Left lung (tissue), 10 donors: Measurements from ENCODE around the gene ZBTB42. TPM values are rescaled to one million over a fixed set of nuclear protein-coding genes. Genes with fewer than 3 reads are reported as not detected.

ENCODE experiments used
- ATAC-seq: fragments of 200-7000 bp; cut with Tn5 transposase; one replicate; pipeline ENCODE4 v1.9.1; 2020; ENCODE audit warnings: moderate library complexity
- DNase-seq, 4 donors: peaks; one replicate each; pipeline ENCODE4 v3.0.0-alpha.2; 2013 to 2020
- H3K27ac ChIP-seq, 2 donors: fragments of 200-600 bp; sonication (generic) in 1 of 2; one replicate each; pipeline versions ENCODE4 v1.5.0 to v1.8.0; 2020 to 2021
- H3K27me3 ChIP-seq, 2 donors: fragments of 200-600 bp; sonication (generic) in 1 of 2; one replicate each; pipeline versions ENCODE4 v1.5.0 to v1.8.0; 2020 to 2021
- H3K36me3 ChIP-seq, 2 donors: fragments of 200-600 bp; sonication (generic) in 1 of 2; one replicate each; pipeline versions ENCODE4 v1.5.0 to v1.8.0; 2020 to 2021
- H3K4me1 ChIP-seq, 2 donors: fragments of 200-600 bp; one replicate each; pipeline ENCODE4 v1.8.0; 2021
- H3K4me3 ChIP-seq, 2 donors: fragments of 200-600 bp; sonication (generic) in 1 of 2; one replicate each; pipeline versions ENCODE4 v1.5.0 to v1.8.0; 2020 to 2021; ENCODE audit warnings: mild to moderate bottlenecking in 1 of 2
- H3K9me3 ChIP-seq, 2 donors: fragments of 200-600 bp; sonication (generic) in 1 of 2; one replicate each; pipeline versions ENCODE4 v1.5.0 to v1.8.0; 2020 to 2021
- intact Hi-C, 2 donors: fragments of 100-400 bp; cut with DNase I; formaldehyde crosslinking; loops; one replicate each; pipeline versions ENCODE4 v1.11.2 to v1.14.2; 2022
- polyA plus RNA-seq, 6 donors: library from polyadenylated mRNA; unstranded; fragments of 120-200 nt; gene quantifications; one replicate each; pipeline ENCODE4 v1.2.1, GENCODE V29; 2013; ENCODE audit not compliant: insufficient read length in 6 of 6
- total RNA-seq, 2 donors: library from RNA; stranded (reverse); fragmentation: NEBNext Ultra II Directional; extraction: Animal tissue kit (Norgen Biotek cat#: 25700); gene quantifications; one replicate each; pipeline ENCODE4 v1.2.1, GENCODE V29; 2021
- TF ChIP-seq, protein P1 (sequence below), 2 donors: fragments of 200-600 bp; sonication (generic) in 1 of 2; IDR thresholded peaks; one replicate each; pipeline versions ENCODE4 v1.5.0 to v1.8.0; 2021; ENCODE audit warnings: antibody characterized with exemption in 2 of 2
- donor health status: DM: no; HTN: yes; CAD: no.
- donor health status: DM: no; HTN: no; CAD: no.

ZBTB42 gene
- total and polyA plus RNA-seq, 8 donors = 5.8 to 12.1 (median 9.3) TPM

GRCh38 chr14:104801520-104802393 is 856 bp downstream of the ZBTB42 start:
- no peak for ATAC-seq
- H3K36me3 ChIP-seq = no peaks in the 10 kb centered on the region
- H3K27me3 ChIP-seq = peaks cover 0 to 13% of the 10 kb centered on the region in 2 donors
- peak overlapping the region; percentile 62 to 75 for H3K27ac ChIP-seq
- peak overlapping the region; percentile 54 to 70 for H3K4me3 ChIP-seq
- peaks cover 7 to 72% of the 10 kb centered on the region in 2 donors for H3K4me1 ChIP-seq
- TF ChIP-seq, protein P1, sequence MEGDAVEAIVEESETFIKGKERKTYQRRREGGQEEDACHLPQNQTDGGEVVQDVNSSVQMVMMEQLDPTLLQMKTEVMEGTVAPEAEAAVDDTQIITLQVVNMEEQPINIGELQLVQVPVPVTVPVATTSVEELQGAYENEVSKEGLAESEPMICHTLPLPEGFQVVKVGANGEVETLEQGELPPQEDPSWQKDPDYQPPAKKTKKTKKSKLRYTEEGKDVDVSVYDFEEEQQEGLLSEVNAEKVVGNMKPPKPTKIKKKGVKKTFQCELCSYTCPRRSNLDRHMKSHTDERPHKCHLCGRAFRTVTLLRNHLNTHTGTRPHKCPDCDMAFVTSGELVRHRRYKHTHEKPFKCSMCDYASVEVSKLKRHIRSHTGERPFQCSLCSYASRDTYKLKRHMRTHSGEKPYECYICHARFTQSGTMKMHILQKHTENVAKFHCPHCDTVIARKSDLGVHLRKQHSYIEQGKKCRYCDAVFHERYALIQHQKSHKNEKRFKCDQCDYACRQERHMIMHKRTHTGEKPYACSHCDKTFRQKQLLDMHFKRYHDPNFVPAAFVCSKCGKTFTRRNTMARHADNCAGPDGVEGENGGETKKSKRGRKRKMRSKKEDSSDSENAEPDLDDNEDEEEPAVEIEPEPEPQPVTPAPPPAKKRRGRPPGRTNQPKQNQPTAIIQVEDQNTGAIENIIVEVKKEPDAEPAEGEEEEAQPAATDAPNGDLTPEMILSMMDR (IDR thresholded peaks at IDR 0.05) = no peak
- DNase-seq = peak in 1 of 4 donors; percentile 80
- no peaks in the 10 kb centered on the region for H3K9me3 ChIP-seq
- intact Hi-C loops = no loop called here

- H3K4me1 ChIP-seq = peaks cover 7 to 64% of the 10 kb centered on the region in 2 donors
- DNase-seq = no peak
- H3K27ac ChIP-seq = no peak overlapping the region
- TF ChIP-seq, protein P1 (IDR thresholded peaks at IDR 0.05) = no peak
- H3K4me3 ChIP-seq = peak overlapping the region in 1 of 2 donors; percentile 70
- ATAC-seq = no peak
- intact Hi-C loops = no loop called here
- peaks cover 0 to 13% of the 10 kb centered on the region in 2 donors for H3K27me3 ChIP-seq
- no peaks in the 10 kb centered on the region for H3K36me3 ChIP-seq
- no peaks in the 10 kb centered on the region for H3K9me3 ChIP-seq
Measured at GRCh38 chr14:104802394-104803184, 1.7 kb downstream of the ZBTB42 start.

GRCh38 chr14:104803280-104803911 is 2.5 kb downstream of the ZBTB42 start:
- no peaks in the 10 kb centered on the region for H3K36me3 ChIP-seq
- no peak overlapping the region for H3K27ac ChIP-seq
- H3K4me3 ChIP-seq = no peak overlapping the region
- peaks cover 0 to 13% of the 10 kb centered on the region in 2 donors for H3K27me3 ChIP-seq
- DNase-seq (peak in 1 of 4 donors; percentile 50), ATAC-seq (no peak)
- intact Hi-C loops = no loop called here
- H3K4me1 ChIP-seq = peaks cover 7 to 56% of the 10 kb centered on the region in 2 donors
- TF ChIP-seq, protein P1 (IDR thresholded peaks at IDR 0.05) = no peak
- no peaks in the 10 kb centered on the region for H3K9me3 ChIP-seq

GRCh38 chr14:104803912-104804410 is 3.1 kb downstream of the ZBTB42 start:
- intact Hi-C loops = no loop called here
- TF ChIP-seq, protein P1 (IDR thresholded peaks at IDR 0.05) = no peak
- no peaks in the 10 kb centered on the region for H3K9me3 ChIP-seq
- peak in 1 of 4 donors; percentile 52 for DNase-seq
- H3K4me1 ChIP-seq = peaks cover 7 to 56% of the 10 kb centered on the region in 2 donors
- no peaks in the 10 kb centered on the region for H3K36me3 ChIP-seq
- H3K27me3 ChIP-seq = peaks cover 0 to 13% of the 10 kb centered on the region in 2 donors
- H3K4me3 ChIP-seq = no peak overlapping the region
- no peak overlapping the region for H3K27ac ChIP-seq
- ATAC-seq = no peak
